Measurements from ENCODE around the gene IKBKG. TPM values are rescaled to one million over a fixed set of nuclear protein-coding genes. Genes with fewer than 3 reads are reported as not detected.

IKBKG gene
- total and polyA plus RNA-seq, 2 of the 8 experiments (the other 6 are each of a cell fraction or from before 2014, with no cell fraction given), result 17.5 to 18.1 TPM

GRCh38 chrX:154530286-154530685, 17.1 kb upstream of the IKBKG start:
- Histone ChIP-seq H3K79me1 (ENCODE audit: low read depth, low read length) (no peaks in the 10 kb centered on the region), H4K91ac (replicated peaks; ENCODE audit: insufficient read length, low read length) (no peak overlapping the region), H3K4me1 (replicated peaks in 1 of 4; ENCODE audit: control insufficient read depth in 3 of 4, insufficient read depth in 4 of 4, low read length in 3 of 4) (peaks cover 0 to 6% (median 0%) of the 10 kb centered on the region in 4 experiments; a peak in 2 of 7 replicates), H3K4me3 (ENCODE audit: extremely low read depth in 1 of 4, insufficient read depth in 2 of 4, low read depth in 3 of 4, low read length in 4 of 4) (no peak overlapping the region), H3K79me2 (ENCODE audit: control insufficient read depth in 1 of 2, insufficient read depth in 2 of 2, low read length in 2 of 2) (no peaks in the 10 kb centered on the region), H3K18ac (ENCODE audit: extremely low read depth, low read length) (no peak overlapping the region), H2BK20ac (ENCODE audit: low read length) (no peak overlapping the region), H2BK120ac (replicated peaks; ENCODE audit: low read depth, low read length) (no peak overlapping the region), H3K4ac (replicated peaks; ENCODE audit: insufficient read length, low read depth, low read length) (no peak overlapping the region), H3K23ac (ENCODE audit: insufficient read length) (no peak overlapping the region), H2BK15ac (ENCODE audit: low read length) (no peak overlapping the region), H4K20me1 (replicated peaks in 1 of 2; ENCODE audit: control insufficient read depth in 1 of 2, insufficient read depth in 2 of 2, low read length in 2 of 2) (peaks cover 2 to 8% of the 10 kb centered on the region in 2 experiments), H2AFZ (ENCODE audit: low read length) (no peak overlapping the region), H4K8ac (ENCODE audit: extremely low read depth, insufficient read depth, low read length) (no peak overlapping the region; the same call in 1 of the 2 replicates), H3K9me3 (ENCODE audit: insufficient read depth in 2 of 2, low read depth in 1 of 2, low read length in 1 of 2) (no peaks in the 10 kb centered on the region), H3K27ac (ENCODE audit: low read depth, low read length) (no peak overlapping the region), H3K14ac (ENCODE audit: insufficient read length) (no peak overlapping the region), H3K56ac (replicated peaks; ENCODE audit: insufficient read length, low read depth, low read length) (no peak overlapping the region), H3K4me2 (ENCODE audit: insufficient read depth in 1 of 2, low read depth in 2 of 2, low read length in 2 of 2) (no peak overlapping the region), H3K36me3 (ENCODE audit: control insufficient read depth in 2 of 4, insufficient read depth in 4 of 4, low read length in 3 of 4) (peaks cover 5 to 20% (median 14%) of the 10 kb centered on the region in 4 experiments; a peak in 7 of 8 replicates), H2BK5ac (ENCODE audit: low read depth, low read length) (no peak overlapping the region), H2AK5ac (ENCODE audit: low read depth, low read length) (no peak overlapping the region), H3K9ac (replicated peaks in 1 of 4; ENCODE audit: extremely low read depth in 1 of 4, low read depth in 3 of 4, low read length in 3 of 4) (no peak overlapping the region), H3K23me2 (ENCODE audit: low read depth, low read length) (peaks cover 2% of the 10 kb centered on the region; the same call in 1 of the 2 replicates), H4K5ac (ENCODE audit: insufficient read length, low read depth, low read length) (no peak overlapping the region), H2BK12ac (ENCODE audit: low read depth, low read length) (no peak overlapping the region), H3K27me3 (replicated peaks in 1 of 4; ENCODE audit: control insufficient read depth in 3 of 4, extremely low read depth in 1 of 4, insufficient read depth in 3 of 4, low read length in 3 of 4) (peaks cover 0 to 6% (median 0%) of the 10 kb centered on the region in 4 experiments; a peak in 3 of 7 replicates)
- DNase-seq (ENCODE audit: low read depth in 1 of 2, low spot score in 2 of 2) (no peak), FAIRE-seq (no peak)
- no peak for TF ChIP-seq RFX5 (IDR thresholded peaks at IDR 0.05; ENCODE audit: borderline replicate concordance, low read depth, low read length)
- TF ChIP-seq RAD21 (IDR thresholded peaks at IDR 0.05 in 1 of 2, conservative IDR thresholded peaks at IDR 0.05 in 1 of 2; ENCODE audit: low read depth in 2 of 2, low read length in 2 of 2), result no peak
- ChIA-PET POLR2A (ENCODE audit: partially characterized antibody) (interaction anchor here (0.6 to 1.1 kb wide), 3 partner anchors 40 to 171 kb away, joined by 3 read pairs; partner anchors contain the start of gene SLC10A3), CTCF (ENCODE audit: partially characterized antibody) (no interaction called here)
- WGBS, 2 experiments (ENCODE audit: extremely low coverage in 1 of 2, insufficient coverage in 1 of 2, insufficient read length in 1 of 2, insufficient replicate concordance in 2 of 2, low coverage in 1 of 2, low lambda C conversion rate in 2 of 2, missing lambda C conversion rate in 1 of 2), result 93% methylated on average over 7 of the region's 11 CpGs; no CpG with 5 or more reads in 1 of the 2 experiments

Data from H1 (cell line).